H1 (cell line): ENCODE data around the gene BMPR1A. TPM values are rescaled to one million over a fixed set of nuclear protein-coding genes. Genes with fewer than 3 reads are reported as not detected.

ENCODE experiments used
- GTF2F1 ChIP-seq: IDR thresholded peaks from 2 replicates; pipeline ENCODE4 v1.6.1; 2012; ENCODE audit warnings: low read depth, low read length, improper control_type of control experiment, borderline replicate concordance
- JUND ChIP-seq: IDR thresholded peaks from 2 replicates; pipeline ENCODE4 v1.6.1; 2011; ENCODE audit warnings: mild to moderate bottlenecking, improper control_type of control experiment, low read length
- TEAD4 ChIP-seq: IDR thresholded peaks from 2 replicates; pipeline ENCODE4 v1.6.1; 2012; ENCODE audit warnings: low read depth, low read length, inconsistent platforms, mixed read lengths
- polyA plus RNA-seq, 7 experiments: library from polyadenylated mRNA; depleted of rRNA in 3 of 7; stranded (reverse) in 5 of 7; unstranded in 2 of 7; fragments of >200 nt in 5 of 7; fragments of 200-250 nt in 2 of 7; gene quantifications; 1 replicate in 5 of 7; 2 replicates in 1 of 7; 4 replicates in 1 of 7; pipeline versions ENCODE4 v1.2.1 to v1.2.3, GENCODE V29; 2011 to 2013; ENCODE audit warnings: missing spikeins in 2 of 7, mixed read lengths in 2 of 7
- total RNA-seq: library from RNA; stranded (reverse); fragmentation: NEBNext Ultra II Directional; extraction: Animal tissue kit (Norgen Biotek cat#: 25700); gene quantifications from 2 replicates; pipeline ENCODE4 v1.2.1, GENCODE V29; 2021
- TF ChIP-seq, protein P1 (sequence below): fragments of 300-600 bp; sonication (generic); IDR thresholded peaks from 2 replicates; pipeline ENCODE4 v1.7.1; 2012; ENCODE audit warnings: low read length, moderate library complexity, mild to moderate bottlenecking, inconsistent platforms; ENCODE audit not compliant: insufficient replicate concordance

BMPR1A gene
- total and polyA plus RNA-seq, 2 of the 8 experiments (the other 6 are each of a cell fraction or from before 2014, with no cell fraction given) = 34.4 to 129 TPM

GRCh38 chr10:86938260-86938659, 181.8 kb downstream of the BMPR1A start (continued):
- TF ChIP-seq, protein P1, sequence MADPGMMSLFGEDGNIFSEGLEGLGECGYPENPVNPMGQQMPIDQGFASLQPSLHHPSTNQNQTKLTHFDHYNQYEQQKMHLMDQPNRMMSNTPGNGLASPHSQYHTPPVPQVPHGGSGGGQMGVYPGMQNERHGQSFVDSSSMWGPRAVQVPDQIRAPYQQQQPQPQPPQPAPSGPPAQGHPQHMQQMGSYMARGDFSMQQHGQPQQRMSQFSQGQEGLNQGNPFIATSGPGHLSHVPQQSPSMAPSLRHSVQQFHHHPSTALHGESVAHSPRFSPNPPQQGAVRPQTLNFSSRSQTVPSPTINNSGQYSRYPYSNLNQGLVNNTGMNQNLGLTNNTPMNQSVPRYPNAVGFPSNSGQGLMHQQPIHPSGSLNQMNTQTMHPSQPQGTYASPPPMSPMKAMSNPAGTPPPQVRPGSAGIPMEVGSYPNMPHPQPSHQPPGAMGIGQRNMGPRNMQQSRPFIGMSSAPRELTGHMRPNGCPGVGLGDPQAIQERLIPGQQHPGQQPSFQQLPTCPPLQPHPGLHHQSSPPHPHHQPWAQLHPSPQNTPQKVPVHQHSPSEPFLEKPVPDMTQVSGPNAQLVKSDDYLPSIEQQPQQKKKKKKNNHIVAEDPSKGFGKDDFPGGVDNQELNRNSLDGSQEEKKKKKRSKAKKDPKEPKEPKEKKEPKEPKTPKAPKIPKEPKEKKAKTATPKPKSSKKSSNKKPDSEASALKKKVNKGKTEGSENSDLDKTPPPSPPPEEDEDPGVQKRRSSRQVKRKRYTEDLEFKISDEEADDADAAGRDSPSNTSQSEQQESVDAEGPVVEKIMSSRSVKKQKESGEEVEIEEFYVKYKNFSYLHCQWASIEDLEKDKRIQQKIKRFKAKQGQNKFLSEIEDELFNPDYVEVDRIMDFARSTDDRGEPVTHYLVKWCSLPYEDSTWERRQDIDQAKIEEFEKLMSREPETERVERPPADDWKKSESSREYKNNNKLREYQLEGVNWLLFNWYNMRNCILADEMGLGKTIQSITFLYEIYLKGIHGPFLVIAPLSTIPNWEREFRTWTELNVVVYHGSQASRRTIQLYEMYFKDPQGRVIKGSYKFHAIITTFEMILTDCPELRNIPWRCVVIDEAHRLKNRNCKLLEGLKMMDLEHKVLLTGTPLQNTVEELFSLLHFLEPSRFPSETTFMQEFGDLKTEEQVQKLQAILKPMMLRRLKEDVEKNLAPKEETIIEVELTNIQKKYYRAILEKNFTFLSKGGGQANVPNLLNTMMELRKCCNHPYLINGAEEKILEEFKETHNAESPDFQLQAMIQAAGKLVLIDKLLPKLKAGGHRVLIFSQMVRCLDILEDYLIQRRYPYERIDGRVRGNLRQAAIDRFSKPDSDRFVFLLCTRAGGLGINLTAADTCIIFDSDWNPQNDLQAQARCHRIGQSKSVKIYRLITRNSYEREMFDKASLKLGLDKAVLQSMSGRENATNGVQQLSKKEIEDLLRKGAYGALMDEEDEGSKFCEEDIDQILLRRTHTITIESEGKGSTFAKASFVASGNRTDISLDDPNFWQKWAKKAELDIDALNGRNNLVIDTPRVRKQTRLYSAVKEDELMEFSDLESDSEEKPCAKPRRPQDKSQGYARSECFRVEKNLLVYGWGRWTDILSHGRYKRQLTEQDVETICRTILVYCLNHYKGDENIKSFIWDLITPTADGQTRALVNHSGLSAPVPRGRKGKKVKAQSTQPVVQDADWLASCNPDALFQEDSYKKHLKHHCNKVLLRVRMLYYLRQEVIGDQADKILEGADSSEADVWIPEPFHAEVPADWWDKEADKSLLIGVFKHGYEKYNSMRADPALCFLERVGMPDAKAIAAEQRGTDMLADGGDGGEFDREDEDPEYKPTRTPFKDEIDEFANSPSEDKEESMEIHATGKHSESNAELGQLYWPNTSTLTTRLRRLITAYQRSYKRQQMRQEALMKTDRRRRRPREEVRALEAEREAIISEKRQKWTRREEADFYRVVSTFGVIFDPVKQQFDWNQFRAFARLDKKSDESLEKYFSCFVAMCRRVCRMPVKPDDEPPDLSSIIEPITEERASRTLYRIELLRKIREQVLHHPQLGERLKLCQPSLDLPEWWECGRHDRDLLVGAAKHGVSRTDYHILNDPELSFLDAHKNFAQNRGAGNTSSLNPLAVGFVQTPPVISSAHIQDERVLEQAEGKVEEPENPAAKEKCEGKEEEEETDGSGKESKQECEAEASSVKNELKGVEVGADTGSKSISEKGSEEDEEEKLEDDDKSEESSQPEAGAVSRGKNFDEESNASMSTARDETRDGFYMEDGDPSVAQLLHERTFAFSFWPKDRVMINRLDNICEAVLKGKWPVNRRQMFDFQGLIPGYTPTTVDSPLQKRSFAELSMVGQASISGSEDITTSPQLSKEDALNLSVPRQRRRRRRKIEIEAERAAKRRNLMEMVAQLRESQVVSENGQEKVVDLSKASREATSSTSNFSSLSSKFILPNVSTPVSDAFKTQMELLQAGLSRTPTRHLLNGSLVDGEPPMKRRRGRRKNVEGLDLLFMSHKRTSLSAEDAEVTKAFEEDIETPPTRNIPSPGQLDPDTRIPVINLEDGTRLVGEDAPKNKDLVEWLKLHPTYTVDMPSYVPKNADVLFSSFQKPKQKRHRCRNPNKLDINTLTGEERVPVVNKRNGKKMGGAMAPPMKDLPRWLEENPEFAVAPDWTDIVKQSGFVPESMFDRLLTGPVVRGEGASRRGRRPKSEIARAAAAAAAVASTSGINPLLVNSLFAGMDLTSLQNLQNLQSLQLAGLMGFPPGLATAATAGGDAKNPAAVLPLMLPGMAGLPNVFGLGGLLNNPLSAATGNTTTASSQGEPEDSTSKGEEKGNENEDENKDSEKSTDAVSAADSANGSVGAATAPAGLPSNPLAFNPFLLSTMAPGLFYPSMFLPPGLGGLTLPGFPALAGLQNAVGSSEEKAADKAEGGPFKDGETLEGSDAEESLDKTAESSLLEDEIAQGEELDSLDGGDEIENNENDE = no peak
- no peak for TF ChIP-seq GTF2F1
- TF ChIP-seq TEAD4 = no peak
- TF ChIP-seq JUND = no peak
